HepG2 (cell line): ENCODE measurements around the gene SPON2. TPM values are rescaled to one million over a fixed set of nuclear protein-coding genes. Genes with fewer than 3 reads are reported as not detected.
A peak's percentile ranks its signal among the peaks of the same experiment; 100 is the strongest.

ENCODE experiments used
- ATM ChIP-seq: fragments of 450-650 bp; IDR thresholded peaks from 2 replicates; pipeline ENCODE4 v1.7.1; 2017; ENCODE audit warnings: mild to moderate bottlenecking, borderline replicate concordance
- CEBPG ChIP-seq: IDR thresholded peaks from 2 replicates; pipeline ENCODE4 v1.6.1; 2016
- FOXK2 ChIP-seq: fragments of 450-650 bp; IDR thresholded peaks from 2 replicates; pipeline ENCODE4 v1.6.1; 2016
- HNF4G ChIP-seq, 2 experiments: sonication (generic) in 1 of 2; formaldehyde crosslinking in 1 of 2; IDR thresholded peaks; 2 replicates each; pipeline versions ENCODE4 v1.4.0 to v1.6.1; 2011 to 2020; ENCODE audit warnings: borderline replicate concordance in 2 of 2, low read depth in 2 of 2, mild to moderate bottlenecking in 2 of 2, low read length in 1 of 2, missing genetic modification reagents in 1 of 2, moderate library complexity in 1 of 2
- KAT7 ChIP-seq: IDR thresholded peaks from 2 replicates; pipeline ENCODE4 v1.6.1; 2018; ENCODE audit warnings: borderline replicate concordance, missing compliant biosample characterization
- KDM2A ChIP-seq: sonication (generic); formaldehyde crosslinking; IDR thresholded peaks from 2 replicates; pipeline ENCODE4 v1.4.0; 2020; ENCODE audit warnings: low read depth, missing genetic modification reagents, borderline replicate concordance
- MAFG ChIP-seq: sonication (generic); formaldehyde crosslinking; IDR thresholded peaks from 2 replicates; pipeline ENCODE4 v1.5.1; 2020; ENCODE audit warnings: mild to moderate bottlenecking, missing genetic modification reagents
- SAP130 ChIP-seq: IDR thresholded peaks from 2 replicates; pipeline ENCODE4 v1.6.1; 2016; ENCODE audit warnings: low read depth
- SP2 ChIP-seq: sonication (generic); formaldehyde crosslinking; IDR thresholded peaks from 2 replicates; pipeline ENCODE4 v1.5.1; 2020; ENCODE audit warnings: mild to moderate bottlenecking, missing genetic modification reagents
- TCF7L2 ChIP-seq: IDR thresholded peaks from 2 replicates; pipeline ENCODE4 v1.6.1; 2011; ENCODE audit warnings: mild to moderate bottlenecking, low read depth, low read length, moderate library complexity
- TEAD2 ChIP-seq: sonication (generic); formaldehyde crosslinking; IDR thresholded peaks from 2 replicates; pipeline ENCODE4 v1.9.0; 2021; ENCODE audit warnings: missing genetic modification reagents
- ZBTB21 ChIP-seq: sonication (generic); formaldehyde crosslinking; IDR thresholded peaks from 2 replicates; pipeline ENCODE4 v1.4.0; 2020; ENCODE audit warnings: missing genetic modification reagents
- ZNF207 ChIP-seq: fragments of 450-650 bp; IDR thresholded peaks from 2 replicates; pipeline ENCODE4 v1.6.1; 2016; ENCODE audit warnings: antibody characterized with exemption, borderline replicate concordance
- ZNF484 ChIP-seq: sonication (generic); formaldehyde crosslinking; IDR thresholded peaks from 2 replicates; pipeline ENCODE4 v1.5.1; 2020; ENCODE audit warnings: mild to moderate bottlenecking, low read depth, missing genetic modification reagents, borderline replicate concordance
- ZNF749 ChIP-seq: sonication (generic); formaldehyde crosslinking; IDR thresholded peaks from 2 replicates; pipeline ENCODE4 v1.8.0; 2022; ENCODE audit warnings: mild to moderate bottlenecking, missing genetic modification reagents, moderate library complexity, borderline replicate concordance
- ZNF782 ChIP-seq: sonication (generic); formaldehyde crosslinking; IDR thresholded peaks from 2 replicates; pipeline ENCODE4 v1.4.0; 2020; ENCODE audit warnings: missing genetic modification reagents, mild to moderate bottlenecking, borderline replicate concordance
- polyA plus RNA-seq, 8 experiments: library from polyadenylated mRNA; depleted of rRNA in 3 of 8; stranded (reverse) in 7 of 8; unstranded in 1 of 8; fragments of >200 nt; fragmentation: Illumina TruSeq in 4 of 8; extraction: Trizol in 4 of 8; gene quantifications; 2 replicates each; pipeline versions ENCODE4 v1.2.1 to v1.2.3, GENCODE V29; 2011 to 2016; ENCODE audit warnings: low read depth in 4 of 8, missing spikeins in 1 of 8, mixed read lengths in 1 of 8; ENCODE audit not compliant: insufficient read depth in 1 of 8
- total RNA-seq, 5 experiments: library from RNA; depleted of rRNA; stranded (reverse); fragments of >200 nt; fragmentation: Illumina TruSeq; extraction: Trizol; gene quantifications; 2 replicates each; pipeline ENCODE4 v1.2.3, GENCODE V29; 2016; ENCODE audit warnings: low read depth in 1 of 5
- TF ChIP-seq, protein P1 (sequence below): sonication (generic); formaldehyde crosslinking; IDR thresholded peaks from 2 replicates; pipeline ENCODE4 v1.4.0; 2020; ENCODE audit warnings: mild to moderate bottlenecking, missing genetic modification reagents
- TF ChIP-seq, protein P2 (sequence below): sonication (generic); formaldehyde crosslinking; IDR thresholded peaks from 2 replicates; pipeline ENCODE4 v1.4.0; 2020; ENCODE audit warnings: missing genetic modification reagents
- TF ChIP-seq, protein P3 (sequence below): IDR thresholded peaks from 2 replicates; pipeline ENCODE4 v1.6.1; 2016; ENCODE audit warnings: low read depth, control low read depth
- TF ChIP-seq, protein P4 (sequence below): IDR thresholded peaks from 2 replicates; pipeline ENCODE4 v1.6.1; 2016; ENCODE audit warnings: missing biosample characterization, missing genetic modification reagents, low read depth

The SPON2 gene
- total and polyA plus RNA-seq, 2 of the 13 experiments (the other 11 are each of a cell fraction or from before 2014, with no cell fraction given) = 17.4 to 55.2 TPM

DNA sequence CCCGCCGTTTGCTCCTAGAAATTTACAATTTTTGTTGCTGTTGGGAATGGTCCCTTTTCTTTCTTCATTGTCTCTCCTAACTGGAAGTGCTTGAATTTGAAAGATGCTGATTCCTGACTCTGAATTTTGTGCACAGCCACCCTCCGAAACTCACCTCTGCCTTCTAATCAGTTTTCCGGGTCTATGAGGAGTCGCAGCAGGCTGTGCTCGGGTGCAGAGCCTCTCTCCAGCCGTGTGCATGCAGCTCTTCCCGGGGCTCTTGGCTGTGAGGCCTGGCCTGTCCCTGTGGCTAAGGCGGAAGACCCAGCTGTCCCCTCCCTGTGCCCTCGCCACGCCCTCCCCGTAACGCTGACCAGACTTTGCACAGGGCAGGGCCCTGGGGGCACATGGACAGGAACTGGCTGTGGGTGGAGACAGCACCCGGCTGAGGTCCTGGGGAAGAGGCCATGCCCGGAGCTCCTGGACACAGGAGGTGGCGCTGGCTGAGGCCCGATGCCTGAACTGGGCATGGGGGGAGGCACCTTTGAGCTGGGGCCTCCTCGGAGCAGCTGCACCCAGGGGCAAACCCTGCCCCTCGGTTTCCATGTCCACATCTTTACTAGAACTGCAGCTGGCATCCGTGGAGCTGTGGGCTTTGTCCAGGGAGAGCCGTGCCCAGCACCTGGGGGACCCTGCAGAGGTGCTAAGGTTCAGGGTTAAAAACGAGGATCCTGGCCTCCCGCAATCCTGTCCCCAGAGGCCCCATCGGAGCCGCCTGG is 32.6 kb upstream of the SPON2 start (continued):
- TF ChIP-seq, protein P1, sequence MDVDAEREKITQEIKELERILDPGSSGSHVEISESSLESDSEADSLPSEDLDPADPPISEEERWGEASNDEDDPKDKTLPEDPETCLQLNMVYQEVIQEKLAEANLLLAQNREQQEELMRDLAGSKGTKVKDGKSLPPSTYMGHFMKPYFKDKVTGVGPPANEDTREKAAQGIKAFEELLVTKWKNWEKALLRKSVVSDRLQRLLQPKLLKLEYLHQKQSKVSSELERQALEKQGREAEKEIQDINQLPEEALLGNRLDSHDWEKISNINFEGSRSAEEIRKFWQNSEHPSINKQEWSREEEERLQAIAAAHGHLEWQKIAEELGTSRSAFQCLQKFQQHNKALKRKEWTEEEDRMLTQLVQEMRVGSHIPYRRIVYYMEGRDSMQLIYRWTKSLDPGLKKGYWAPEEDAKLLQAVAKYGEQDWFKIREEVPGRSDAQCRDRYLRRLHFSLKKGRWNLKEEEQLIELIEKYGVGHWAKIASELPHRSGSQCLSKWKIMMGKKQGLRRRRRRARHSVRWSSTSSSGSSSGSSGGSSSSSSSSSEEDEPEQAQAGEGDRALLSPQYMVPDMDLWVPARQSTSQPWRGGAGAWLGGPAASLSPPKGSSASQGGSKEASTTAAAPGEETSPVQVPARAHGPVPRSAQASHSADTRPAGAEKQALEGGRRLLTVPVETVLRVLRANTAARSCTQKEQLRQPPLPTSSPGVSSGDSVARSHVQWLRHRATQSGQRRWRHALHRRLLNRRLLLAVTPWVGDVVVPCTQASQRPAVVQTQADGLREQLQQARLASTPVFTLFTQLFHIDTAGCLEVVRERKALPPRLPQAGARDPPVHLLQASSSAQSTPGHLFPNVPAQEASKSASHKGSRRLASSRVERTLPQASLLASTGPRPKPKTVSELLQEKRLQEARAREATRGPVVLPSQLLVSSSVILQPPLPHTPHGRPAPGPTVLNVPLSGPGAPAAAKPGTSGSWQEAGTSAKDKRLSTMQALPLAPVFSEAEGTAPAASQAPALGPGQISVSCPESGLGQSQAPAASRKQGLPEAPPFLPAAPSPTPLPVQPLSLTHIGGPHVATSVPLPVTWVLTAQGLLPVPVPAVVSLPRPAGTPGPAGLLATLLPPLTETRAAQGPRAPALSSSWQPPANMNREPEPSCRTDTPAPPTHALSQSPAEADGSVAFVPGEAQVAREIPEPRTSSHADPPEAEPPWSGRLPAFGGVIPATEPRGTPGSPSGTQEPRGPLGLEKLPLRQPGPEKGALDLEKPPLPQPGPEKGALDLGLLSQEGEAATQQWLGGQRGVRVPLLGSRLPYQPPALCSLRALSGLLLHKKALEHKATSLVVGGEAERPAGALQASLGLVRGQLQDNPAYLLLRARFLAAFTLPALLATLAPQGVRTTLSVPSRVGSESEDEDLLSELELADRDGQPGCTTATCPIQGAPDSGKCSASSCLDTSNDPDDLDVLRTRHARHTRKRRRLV (CRISPR knock-in tag) = peak; percentile 82; the same call in 1 of the 2 replicates
- TF ChIP-seq MAFG (CRISPR knock-in tag) (no peak), SAP130 (CRISPR knock-in tag) (peak; percentile 98), ZNF749 (CRISPR knock-in tag) (peak; percentile 63; the same call in 1 of the 2 replicates), CEBPG (peak; percentile 65), ZBTB21 (CRISPR knock-in tag) (no peak), SP2 (CRISPR knock-in tag) (no peak), ZNF484 (CRISPR knock-in tag) (0 out of 2 replicates have a peak, but pooled peaks have one; percentile 25), KAT7 (peak; percentile 41; the same call in 1 of the 2 replicates), ATM (no peak), HNF4G (IDR thresholded peaks at IDR 0.05; ENCODE audit: borderline replicate concordance, low read depth, low read length) (peak; percentile 71), HNF4G (CRISPR knock-in tag; IDR thresholded peaks at IDR 0.05; ENCODE audit: borderline replicate concordance, low read depth) (peak; percentile 93), ZNF782 (CRISPR knock-in tag) (peak; percentile 89), ZNF207 (no peak), KDM2A (CRISPR knock-in tag) (peak; percentile 91), FOXK2 (no peak), TEAD2 (0 out of 2 replicates have a peak, but pooled peaks have one; percentile 19), TCF7L2 (no peak)
- TF ChIP-seq, protein P2, sequence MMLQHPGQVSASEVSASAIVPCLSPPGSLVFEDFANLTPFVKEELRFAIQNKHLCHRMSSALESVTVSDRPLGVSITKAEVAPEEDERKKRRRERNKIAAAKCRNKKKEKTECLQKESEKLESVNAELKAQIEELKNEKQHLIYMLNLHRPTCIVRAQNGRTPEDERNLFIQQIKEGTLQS (CRISPR knock-in tag) = 0 out of 2 replicates have a peak, but pooled peaks have one; percentile 20
- TF ChIP-seq, protein P3, sequence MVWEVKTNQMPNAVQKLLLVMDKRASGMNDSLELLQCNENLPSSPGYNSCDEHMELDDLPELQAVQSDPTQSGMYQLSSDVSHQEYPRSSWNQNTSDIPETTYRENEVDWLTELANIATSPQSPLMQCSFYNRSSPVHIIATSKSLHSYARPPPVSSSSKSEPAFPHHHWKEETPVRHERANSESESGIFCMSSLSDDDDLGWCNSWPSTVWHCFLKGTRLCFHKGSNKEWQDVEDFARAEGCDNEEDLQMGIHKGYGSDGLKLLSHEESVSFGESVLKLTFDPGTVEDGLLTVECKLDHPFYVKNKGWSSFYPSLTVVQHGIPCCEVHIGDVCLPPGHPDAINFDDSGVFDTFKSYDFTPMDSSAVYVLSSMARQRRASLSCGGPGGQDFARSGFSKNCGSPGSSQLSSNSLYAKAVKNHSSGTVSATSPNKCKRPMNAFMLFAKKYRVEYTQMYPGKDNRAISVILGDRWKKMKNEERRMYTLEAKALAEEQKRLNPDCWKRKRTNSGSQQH = 0 out of 2 replicates have a peak, but pooled peaks have one; percentile 69
- TF ChIP-seq, protein P4, sequence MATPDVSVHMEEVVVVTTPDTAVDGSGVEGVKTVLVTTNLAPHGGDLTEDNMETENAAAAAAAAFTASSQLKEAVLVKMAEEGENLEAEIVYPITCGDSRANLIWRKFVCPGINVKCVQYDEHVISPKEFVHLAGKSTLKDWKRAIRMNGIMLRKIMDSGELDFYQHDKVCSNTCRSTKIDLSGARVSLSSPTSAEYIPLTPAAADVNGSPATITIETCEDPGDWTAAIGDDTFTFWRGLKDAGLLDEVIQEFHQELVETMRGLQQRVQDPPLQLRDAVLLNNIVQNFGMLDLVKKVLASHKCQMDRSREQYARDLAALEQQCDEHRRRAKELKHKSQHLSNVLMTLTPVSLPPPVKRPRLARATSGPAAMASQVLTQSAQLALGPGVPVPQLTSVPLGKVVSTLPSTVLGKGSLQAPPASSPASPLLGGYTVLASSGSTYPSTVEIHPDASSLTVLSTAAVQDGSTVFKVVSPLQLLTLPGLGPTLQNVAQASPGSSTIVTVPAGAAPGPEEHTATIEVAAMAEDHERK (CRISPR knock-in tag) = no peak
